ENCODE results near the gene ZNF579. TPM values are rescaled to one million over a fixed set of nuclear protein-coding genes. Genes with fewer than 3 reads are reported as not detected.

ZNF579 gene
- total and polyA plus RNA-seq, 10 donors = 0.72 to 10.6 (median 5.7) TPM

GRCh38 chr19:55624109-55625003 lies 43.7 kb upstream of the ZNF579 start, which contains the start of gene ZNF784:
Gene ZNF784 (minus strand): TSS chr19:55624566. CDS start chr19:55624561, 5 bp downstream.
- Histone ChIP-seq H3K9me3 (no peaks in the 10 kb centered on the region), H3K27me3 (replicated peaks in 1 of 7) (no peaks in the 10 kb centered on the region), H3K4me3 (peak within 1 kb of the TSS; percentile 25 to 77 (median 44)), H3K27ac (peak within 1 kb of the TSS; percentile 92 to 98 (median 94)), H3K4me1 (peaks cover 0 to 74% (median 36%) of the 10 kb centered on the region in 6 donors), H3K36me3 (peaks cover 0 to 25% (median 8%) of the 10 kb centered on the region in 6 donors)
- DNase-seq = peak; percentile 96
- TF ChIP-seq CTCF (IDR thresholded peaks at IDR 0.05 in 8 of 11, conservative IDR thresholded peaks at IDR 0.05 in 3 of 11) (peak in 1 of 11 experiments; percentile 14), POLR2A (IDR thresholded peaks at IDR 0.05) (peak in 2 of 3 donors; percentile 15 to 20), POLR2AphosphoS5 (IDR thresholded peaks at IDR 0.05) (peak; percentile 86 to 91 (median 88))
- WGBS, 5 donors = 1% methylated on average over 25 to 56 of the region's 56 CpGs
- intact Hi-C loops (cut with DNase I; ENCODE audit: low total_unique reads) = no loop called here

DNA sequence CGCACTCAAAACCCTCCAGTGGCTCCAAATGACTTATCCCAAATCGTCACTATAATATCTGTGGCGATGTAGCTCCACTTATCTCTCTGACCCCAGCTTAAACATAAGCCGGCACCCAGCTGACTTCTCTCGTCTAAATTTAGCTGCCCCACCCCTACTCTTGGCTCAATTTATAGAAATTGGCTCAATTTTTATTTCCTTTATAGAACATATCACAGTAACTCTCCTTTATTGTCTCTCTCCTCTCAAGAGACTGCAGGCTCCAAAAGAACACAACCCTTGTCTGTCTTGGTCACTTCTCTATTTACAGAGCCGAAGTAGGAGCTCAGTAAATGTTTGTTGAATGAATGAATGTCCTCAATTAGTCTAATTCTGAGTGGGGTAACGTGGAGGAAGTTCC lies 42.9 kb upstream of the ZNF579 start:
- WGBS, 5 donors = 65 to 78% (median 72%) methylated on average over 7 of the region's 7 CpGs
- Histone ChIP-seq H3K4me1 (peaks cover 0 to 82% (median 37%) of the 10 kb centered on the region in 6 donors), H3K27ac (peak overlapping the region in 7 of 8 donors; percentile 92 to 98 (median 95)), H3K9me3 (no peaks in the 10 kb centered on the region), H3K27me3 (replicated peaks in 1 of 7) (no peaks in the 10 kb centered on the region), H3K36me3 (peaks cover 0 to 25% (median 8%) of the 10 kb centered on the region in 6 donors), H3K4me3 (peak overlapping the region in 4 of 8 donors; percentile 44 to 77 (median 47))
- intact Hi-C loops (cut with DNase I; ENCODE audit: low total_unique reads) = no loop called here
- TF ChIP-seq CTCF (IDR thresholded peaks at IDR 0.05 in 8 of 11, conservative IDR thresholded peaks at IDR 0.05 in 3 of 11) (no peak), POLR2AphosphoS5 (IDR thresholded peaks at IDR 0.05) (no peak), POLR2A (IDR thresholded peaks at IDR 0.05) (no peak)
- DNase-seq = no peak

DNA sequence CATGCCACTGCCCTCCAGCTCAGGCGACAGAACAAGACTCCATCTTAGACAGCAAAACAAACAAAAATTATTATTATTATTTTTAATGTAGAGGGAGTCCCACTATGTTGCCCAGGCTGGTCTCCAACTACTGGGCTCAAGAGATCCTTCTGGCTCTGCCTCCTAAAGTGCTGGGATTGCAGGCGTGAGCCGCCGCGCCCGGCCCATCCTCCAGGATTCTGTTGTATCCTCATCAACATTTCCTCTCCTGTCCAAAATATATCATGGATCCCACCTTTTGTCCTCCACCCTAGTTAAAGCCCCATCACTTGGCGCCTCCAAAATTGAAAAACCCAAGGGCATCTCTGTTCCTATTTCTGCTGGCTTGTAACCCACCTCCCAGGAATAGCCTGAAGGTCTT lies 42.5 kb upstream of the ZNF579 start:
- DNase-seq = no peak
- 93 to 97% (median 94%) methylated on average over 7 of the region's 7 CpGs for WGBS, 5 donors

More for the DNA sequence above, 42.5 kb upstream of the ZNF579 start:
- Histone ChIP-seq H3K4me1 (peaks cover 0 to 86% (median 37%) of the 10 kb centered on the region in 6 donors), H3K4me3 (no peak overlapping the region), H3K27ac (peak overlapping the region in 6 of 8 donors; percentile 92 to 98 (median 96)), H3K27me3 (replicated peaks in 1 of 7) (no peaks in the 10 kb centered on the region), H3K9me3 (no peaks in the 10 kb centered on the region), H3K36me3 (peaks cover 0 to 26% (median 8%) of the 10 kb centered on the region in 6 donors)
- intact Hi-C loops (cut with DNase I; ENCODE audit: low total_unique reads) = no loop called here
- TF ChIP-seq POLR2A (IDR thresholded peaks at IDR 0.05) = no peak
- TF ChIP-seq CTCF (IDR thresholded peaks at IDR 0.05 in 8 of 11, conservative IDR thresholded peaks at IDR 0.05 in 3 of 11) = no peak
- TF ChIP-seq POLR2AphosphoS5 (IDR thresholded peaks at IDR 0.05) = no peak
